ENCODE measurements around the gene DBH.

The DBH gene

DNA sequence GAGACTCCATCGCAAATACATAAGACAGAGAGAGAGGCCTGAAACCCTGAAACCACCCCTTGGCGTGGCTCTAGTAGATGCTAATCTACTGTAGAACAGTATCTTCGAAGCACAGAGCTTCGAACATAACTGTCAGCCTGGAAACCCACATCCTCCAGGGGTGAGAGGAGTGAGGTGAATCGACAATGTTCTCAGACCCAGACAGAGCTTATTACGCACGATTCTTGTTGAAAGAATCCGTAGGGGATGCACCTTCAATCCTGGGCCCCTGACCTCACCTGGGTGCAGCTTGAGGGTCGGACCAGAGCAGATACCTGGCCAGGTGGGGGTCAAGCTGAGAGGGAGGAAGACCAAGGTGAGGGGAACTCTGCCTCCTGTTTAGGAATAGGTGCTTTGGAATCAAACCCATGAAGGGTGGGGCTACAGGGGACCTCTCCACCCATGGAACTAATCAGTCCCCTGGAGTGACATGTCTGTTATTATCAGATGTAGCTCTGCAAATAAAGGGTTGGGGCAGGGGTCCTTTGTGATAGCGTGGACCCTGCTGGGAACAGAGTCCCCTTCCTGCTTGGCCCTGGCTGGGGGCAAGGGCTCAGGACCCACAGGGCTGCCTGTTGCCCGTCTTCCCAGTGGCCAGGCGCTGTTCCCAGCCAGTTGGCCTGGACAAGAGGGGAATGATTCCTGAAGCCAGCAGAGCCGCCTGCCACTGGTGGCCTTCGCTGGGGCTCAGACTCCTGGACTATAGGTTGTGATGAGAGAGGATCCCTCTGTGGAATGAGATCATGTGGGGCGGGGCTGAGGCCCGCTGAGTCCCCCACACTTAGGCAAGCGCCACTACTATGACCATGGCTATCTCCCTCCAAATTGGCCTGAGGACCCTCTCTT lies 41.2 kb downstream of the DBH start:
- TF ChIP-seq POLR2AphosphoS5 (IDR thresholded peaks at IDR 0.05; ENCODE audit: low read depth, low read length) (no peak), SIN3A (IDR thresholded peaks at IDR 0.05; ENCODE audit: borderline replicate concordance, insufficient read depth, low read length) (no peak), TAF1 (IDR thresholded peaks at IDR 0.05; ENCODE audit: borderline replicate concordance, insufficient read depth, low read length) (no peak), FOXP2 (optimal IDR thresholded peaks at IDR 0.05; ENCODE audit: borderline replicate concordance, extremely low read depth, extremely low read length, insufficient read depth) (no peak)
- TF ChIP-seq, protein P1, sequence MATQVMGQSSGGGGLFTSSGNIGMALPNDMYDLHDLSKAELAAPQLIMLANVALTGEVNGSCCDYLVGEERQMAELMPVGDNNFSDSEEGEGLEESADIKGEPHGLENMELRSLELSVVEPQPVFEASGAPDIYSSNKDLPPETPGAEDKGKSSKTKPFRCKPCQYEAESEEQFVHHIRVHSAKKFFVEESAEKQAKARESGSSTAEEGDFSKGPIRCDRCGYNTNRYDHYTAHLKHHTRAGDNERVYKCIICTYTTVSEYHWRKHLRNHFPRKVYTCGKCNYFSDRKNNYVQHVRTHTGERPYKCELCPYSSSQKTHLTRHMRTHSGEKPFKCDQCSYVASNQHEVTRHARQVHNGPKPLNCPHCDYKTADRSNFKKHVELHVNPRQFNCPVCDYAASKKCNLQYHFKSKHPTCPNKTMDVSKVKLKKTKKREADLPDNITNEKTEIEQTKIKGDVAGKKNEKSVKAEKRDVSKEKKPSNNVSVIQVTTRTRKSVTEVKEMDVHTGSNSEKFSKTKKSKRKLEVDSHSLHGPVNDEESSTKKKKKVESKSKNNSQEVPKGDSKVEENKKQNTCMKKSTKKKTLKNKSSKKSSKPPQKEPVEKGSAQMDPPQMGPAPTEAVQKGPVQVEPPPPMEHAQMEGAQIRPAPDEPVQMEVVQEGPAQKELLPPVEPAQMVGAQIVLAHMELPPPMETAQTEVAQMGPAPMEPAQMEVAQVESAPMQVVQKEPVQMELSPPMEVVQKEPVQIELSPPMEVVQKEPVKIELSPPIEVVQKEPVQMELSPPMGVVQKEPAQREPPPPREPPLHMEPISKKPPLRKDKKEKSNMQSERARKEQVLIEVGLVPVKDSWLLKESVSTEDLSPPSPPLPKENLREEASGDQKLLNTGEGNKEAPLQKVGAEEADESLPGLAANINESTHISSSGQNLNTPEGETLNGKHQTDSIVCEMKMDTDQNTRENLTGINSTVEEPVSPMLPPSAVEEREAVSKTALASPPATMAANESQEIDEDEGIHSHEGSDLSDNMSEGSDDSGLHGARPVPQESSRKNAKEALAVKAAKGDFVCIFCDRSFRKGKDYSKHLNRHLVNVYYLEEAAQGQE (IDR thresholded peaks at IDR 0.05; ENCODE audit: insufficient read depth in 1 of 2, low read depth in 2 of 2, low read length in 2 of 2), result no peak

DNA sequence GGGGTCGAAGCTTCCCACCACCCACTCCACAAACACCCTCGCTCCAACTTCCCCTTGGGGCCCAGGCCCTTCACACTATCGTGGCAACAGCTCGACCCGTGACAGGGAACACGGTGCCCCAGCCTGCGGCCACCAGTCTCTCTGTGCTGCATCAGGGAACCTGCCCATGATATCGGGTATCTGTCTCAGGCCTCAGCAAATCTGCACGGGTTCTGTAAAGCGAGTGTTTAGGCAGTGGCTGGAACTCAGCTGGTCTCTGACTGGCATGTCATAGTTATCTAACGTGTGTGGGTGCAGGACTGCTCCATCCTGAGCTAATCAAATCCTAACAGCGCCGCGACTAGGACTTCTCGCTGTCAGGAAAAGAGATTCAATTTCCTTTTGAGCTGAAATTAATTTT lies 42.9 kb downstream of the DBH start:
- TF ChIP-seq SIN3A (IDR thresholded peaks at IDR 0.05; ENCODE audit: borderline replicate concordance, insufficient read depth, low read length) (no peak), POLR2AphosphoS5 (IDR thresholded peaks at IDR 0.05; ENCODE audit: low read depth, low read length) (no peak), TAF1 (IDR thresholded peaks at IDR 0.05; ENCODE audit: borderline replicate concordance, insufficient read depth, low read length) (no peak)
- TF ChIP-seq, protein P1 (IDR thresholded peaks at IDR 0.05; ENCODE audit: insufficient read depth in 1 of 2, low read depth in 2 of 2, low read length in 2 of 2), result no peak

- TF ChIP-seq TAF1 (IDR thresholded peaks at IDR 0.05; ENCODE audit: borderline replicate concordance, insufficient read depth, low read length), result no peak
- TF ChIP-seq POLR2AphosphoS5 (IDR thresholded peaks at IDR 0.05; ENCODE audit: low read depth, low read length), result no peak
Observed at GRCh38 chr9:133679466-133680061, 43.4 kb downstream of the DBH start.

GRCh38 chr9:133680250-133680975 lies 44.2 kb downstream of the DBH start:
- TF ChIP-seq, protein P1 (IDR thresholded peaks at IDR 0.05; ENCODE audit: insufficient read depth in 1 of 2, low read depth in 2 of 2, low read length in 2 of 2), result no peak
- TF ChIP-seq POLR2AphosphoS5 (IDR thresholded peaks at IDR 0.05; ENCODE audit: low read depth, low read length), result no peak
- TF ChIP-seq TAF1 (IDR thresholded peaks at IDR 0.05; ENCODE audit: borderline replicate concordance, insufficient read depth, low read length), result no peak
- TF ChIP-seq FOXP2 (optimal IDR thresholded peaks at IDR 0.05; ENCODE audit: borderline replicate concordance, extremely low read depth, extremely low read length, insufficient read depth), result no peak
- no peak for TF ChIP-seq SIN3A (IDR thresholded peaks at IDR 0.05; ENCODE audit: borderline replicate concordance, insufficient read depth, low read length)

DNA sequence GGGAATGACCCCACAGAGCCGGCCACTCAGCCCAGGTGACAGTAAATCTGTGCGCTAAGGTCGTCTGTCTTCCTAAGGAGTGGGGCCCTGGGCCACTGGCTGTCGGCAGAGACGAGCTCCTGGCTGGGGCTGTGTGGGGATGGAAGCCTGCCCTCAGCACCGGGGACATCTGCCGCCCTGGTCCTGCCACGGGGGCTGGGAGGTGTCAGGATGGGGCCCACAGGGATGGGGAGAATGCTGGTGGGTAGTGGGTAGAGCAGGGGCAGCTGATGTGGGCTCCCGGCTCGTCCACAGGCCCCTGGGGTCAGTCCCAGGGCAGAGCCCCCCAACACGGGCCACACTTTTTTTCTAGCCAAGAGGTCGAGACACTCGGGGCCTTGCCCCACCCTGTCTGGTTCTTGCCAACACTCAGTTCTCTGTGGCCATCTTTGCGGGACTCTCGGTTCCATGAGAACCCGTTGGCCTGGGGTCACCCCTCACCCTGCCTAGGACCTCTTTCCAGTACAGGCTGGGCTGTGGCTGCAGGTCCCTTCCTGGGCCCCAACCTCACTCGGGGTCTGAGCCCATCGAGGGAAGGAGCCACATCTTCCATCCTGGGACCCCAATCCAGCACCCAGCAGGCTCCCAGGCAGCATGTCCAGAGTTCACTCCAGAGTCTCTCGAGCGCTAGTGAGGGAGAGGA lies 45.0 kb downstream of the DBH start:
- TF ChIP-seq POLR2AphosphoS5 (IDR thresholded peaks at IDR 0.05; ENCODE audit: low read depth, low read length) (no peak), FOXP2 (optimal IDR thresholded peaks at IDR 0.05; ENCODE audit: borderline replicate concordance, extremely low read depth, extremely low read length, insufficient read depth) (no peak), SIN3A (IDR thresholded peaks at IDR 0.05; ENCODE audit: borderline replicate concordance, insufficient read depth, low read length) (no peak), TAF1 (IDR thresholded peaks at IDR 0.05; ENCODE audit: borderline replicate concordance, insufficient read depth, low read length) (no peak)
- TF ChIP-seq, protein P1 (IDR thresholded peaks at IDR 0.05; ENCODE audit: insufficient read depth in 1 of 2, low read depth in 2 of 2, low read length in 2 of 2), result no peak
